ENCODE data around the gene ADORA1. TPM values are rescaled to one million over a fixed set of nuclear protein-coding genes. Genes with fewer than 3 reads are reported as not detected.

ADORA1 gene
- polyA plus RNA-seq, 4 donors: 0.38 to 1.4 (median 0.54) TPM; not detected in 1

DNA sequence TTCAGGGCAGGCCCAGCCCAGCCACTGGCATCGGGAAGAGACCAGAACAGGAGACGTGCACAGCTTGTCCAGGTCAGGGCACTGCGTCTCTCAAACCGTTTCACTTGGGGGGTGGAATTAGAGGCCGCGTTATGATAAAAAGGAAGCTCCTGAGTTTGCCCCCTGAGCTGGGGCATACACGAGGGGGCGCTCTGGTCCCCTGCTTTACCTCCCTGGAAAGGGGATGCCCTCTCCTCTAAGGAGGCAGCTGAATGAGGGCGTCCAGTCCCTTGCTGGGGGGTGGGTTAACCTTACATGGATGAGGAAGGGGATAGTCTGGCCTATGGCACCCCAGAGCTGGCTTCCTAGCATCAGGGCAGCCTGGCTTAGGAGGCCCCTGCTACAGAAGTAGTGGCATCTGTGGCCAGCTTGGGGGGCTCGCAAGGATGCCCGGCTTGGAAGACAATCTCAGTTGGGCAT lies 44.0 kb upstream of the ADORA1 start:
- no peak for FAIRE-seq
- no peaks in the 10 kb centered on the region for H3K9me3 ChIP-seq (ENCODE audit: control insufficient read depth in 2 of 2, insufficient read depth in 1 of 2, low read depth in 1 of 2, low read length in 1 of 2)
- peaks cover 0 to 32% (median 0%) of the 10 kb centered on the region in 3 donors for H3K27me3 ChIP-seq (ENCODE audit: control insufficient read depth in 3 of 3, insufficient read depth in 3 of 3, low read length in 3 of 3)
- H3K4me3 ChIP-seq (ENCODE audit: low read depth in 1 of 3, low read length in 3 of 3): no peak overlapping the region
- H3K4me1 ChIP-seq (ENCODE audit: control insufficient read depth in 3 of 3, insufficient read depth in 2 of 3, low read depth in 1 of 3, low read length in 2 of 3): no peaks in the 10 kb centered on the region
- 80 to 87% (median 81%) methylated on average over 11 of the region's 11 CpGs for WGBS, 3 donors
- H3K27ac ChIP-seq (ENCODE audit: low read depth in 1 of 3, low read length in 2 of 3): no peak overlapping the region
- no peak for DNase-seq
- H3K36me3 ChIP-seq (ENCODE audit: control insufficient read depth in 3 of 3, insufficient read depth in 2 of 3, low read depth in 1 of 3, low read length in 3 of 3): no peaks in the 10 kb centered on the region

DNA sequence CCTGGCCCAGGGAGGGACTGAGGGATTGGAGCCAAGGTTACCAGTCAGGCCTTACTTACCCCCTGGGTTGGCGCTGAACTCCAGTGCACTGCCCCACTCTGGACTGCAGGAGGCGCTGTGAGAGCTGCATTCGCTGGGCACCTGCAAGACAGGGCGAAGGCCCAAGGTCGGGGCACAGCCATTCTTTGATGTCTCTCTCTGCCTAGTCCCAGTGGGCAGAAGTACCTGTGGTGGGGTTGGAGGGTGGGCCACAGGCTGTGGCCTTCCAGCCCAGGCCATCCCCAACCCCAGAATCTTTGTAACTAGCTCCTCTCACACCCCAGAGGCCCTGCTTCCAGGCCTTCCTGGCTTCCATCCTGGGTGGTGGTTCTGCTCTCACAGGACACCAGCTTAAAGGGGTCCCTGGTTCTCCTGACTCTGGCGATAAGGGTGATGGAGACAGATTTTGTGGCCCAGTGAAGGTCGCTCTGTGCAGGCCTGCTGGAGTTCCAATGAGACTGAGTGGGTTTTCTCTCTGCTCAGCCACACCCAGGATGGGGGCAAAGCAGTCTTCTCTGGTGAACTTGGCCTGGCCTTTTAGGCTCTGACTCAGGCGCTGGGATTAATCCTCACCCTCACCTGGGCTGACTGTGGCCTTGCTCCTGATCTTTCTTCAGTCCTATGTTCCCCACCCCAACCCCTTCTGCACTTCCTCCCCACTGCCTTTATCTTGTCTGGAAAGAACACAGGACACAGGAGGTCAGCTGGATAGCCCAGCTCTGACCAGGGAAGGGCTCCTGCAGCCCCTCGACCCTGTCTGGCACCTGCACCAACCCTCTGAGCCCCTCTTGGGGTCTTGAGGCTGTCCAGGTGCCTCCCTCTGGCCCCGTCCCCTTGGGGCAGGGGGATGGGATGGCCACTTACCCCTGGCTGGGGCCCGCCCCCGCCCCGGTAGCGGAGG lies 42.7 kb upstream of the ADORA1 start:
- H3K4me1 ChIP-seq (ENCODE audit: control insufficient read depth in 3 of 3, insufficient read depth in 2 of 3, low read depth in 1 of 3, low read length in 2 of 3): no peaks in the 10 kb centered on the region
- DNase-seq: peak in 1 of 2 donors; percentile 11
- 77 to 86% (median 79%) methylated on average over 14 of the region's 14 CpGs for whole genome bisulfite sequencing, 3 donors

DNA sequence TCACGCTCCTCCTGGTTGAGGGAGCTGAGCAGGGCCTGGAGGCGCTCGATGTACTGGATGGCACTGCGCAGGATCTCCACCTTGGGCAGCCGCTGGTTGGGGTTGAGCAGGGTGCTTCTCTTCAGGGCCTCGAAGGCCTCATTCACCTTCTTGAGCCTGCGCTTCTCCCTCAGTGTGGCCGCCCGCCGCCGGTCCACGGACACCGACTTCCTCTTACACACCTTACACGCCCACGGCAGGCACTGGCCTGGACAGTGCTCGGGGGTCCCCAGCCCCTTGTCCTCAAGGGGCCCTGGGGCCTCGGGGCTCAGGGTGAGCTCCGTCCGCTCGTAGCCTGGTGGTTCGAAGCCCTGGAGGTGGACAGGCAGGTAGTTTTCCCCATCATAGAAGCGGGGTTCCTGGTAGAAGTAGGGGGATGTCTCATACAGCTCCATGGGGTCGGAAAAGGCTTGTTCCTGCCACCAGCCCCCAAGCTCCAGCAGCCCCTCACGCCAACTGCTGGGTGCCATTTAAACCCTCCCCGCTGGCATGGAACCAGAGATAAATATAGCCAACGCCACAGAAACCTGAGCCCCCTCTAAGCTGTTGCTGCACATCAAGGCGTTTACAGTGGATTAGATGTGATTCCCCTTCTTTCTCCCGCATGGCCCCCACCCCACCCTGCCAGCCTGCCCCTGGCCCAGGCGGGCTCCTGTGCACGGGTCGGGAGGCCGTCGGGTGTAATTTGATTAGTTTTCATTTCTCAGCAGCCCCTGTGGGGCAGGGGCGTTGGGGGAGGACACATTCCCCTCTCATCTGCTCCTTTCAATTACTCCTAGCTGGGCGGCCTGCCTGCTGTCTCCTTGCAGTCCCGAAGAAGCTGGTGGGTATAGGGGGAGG lies 41.8 kb upstream of the ADORA1 start, which contains the start of gene MYOG:
Gene MYOG, minus strand, starts transcription at position 485 of the 879 bp plus-strand sequence. Its CDS starts 51 bp downstream, at position 434.
- Histone ChIP-seq H3K27ac (ENCODE audit: low read depth in 1 of 3, low read length in 2 of 3) (no peak within 1 kb of the TSS), H3K36me3 (ENCODE audit: control insufficient read depth in 3 of 3, insufficient read depth in 2 of 3, low read depth in 1 of 3, low read length in 3 of 3) (no peaks in the 10 kb centered on the region), H3K4me1 (ENCODE audit: control insufficient read depth in 3 of 3, insufficient read depth in 2 of 3, low read depth in 1 of 3, low read length in 2 of 3) (no peaks in the 10 kb centered on the region), H3K9me3 (ENCODE audit: control insufficient read depth in 2 of 2, insufficient read depth in 1 of 2, low read depth in 1 of 2, low read length in 1 of 2) (no peaks in the 10 kb centered on the region), H3K27me3 (ENCODE audit: control insufficient read depth in 3 of 3, insufficient read depth in 3 of 3, low read length in 3 of 3) (peaks cover 0 to 33% (median 2%) of the 10 kb centered on the region in 3 donors), H3K4me3 (ENCODE audit: low read depth in 1 of 3, low read length in 3 of 3) (no peak within 1 kb of the TSS)
- DNase-seq: no peak
- FAIRE-seq: no peak
- 84 to 88% (median 87%) methylated on average over 36 of the region's 36 CpGs for WGBS, 3 donors

More for the DNA sequence above, 42.7 kb upstream of the ADORA1 start:
- H3K9me3 ChIP-seq (ENCODE audit: control insufficient read depth in 2 of 2, insufficient read depth in 1 of 2, low read depth in 1 of 2, low read length in 1 of 2): no peaks in the 10 kb centered on the region
- no peaks in the 10 kb centered on the region for H3K36me3 ChIP-seq (ENCODE audit: control insufficient read depth in 3 of 3, insufficient read depth in 2 of 3, low read depth in 1 of 3, low read length in 3 of 3)
- H3K27me3 ChIP-seq (ENCODE audit: control insufficient read depth in 3 of 3, insufficient read depth in 3 of 3, low read length in 3 of 3): peaks cover 0 to 36% (median 2%) of the 10 kb centered on the region in 3 donors
- no peak overlapping the region for H3K4me3 ChIP-seq (ENCODE audit: low read depth in 1 of 3, low read length in 3 of 3)
- no peak overlapping the region for H3K27ac ChIP-seq (ENCODE audit: low read depth in 1 of 3, low read length in 2 of 3)
- FAIRE-seq: no peak

DNA sequence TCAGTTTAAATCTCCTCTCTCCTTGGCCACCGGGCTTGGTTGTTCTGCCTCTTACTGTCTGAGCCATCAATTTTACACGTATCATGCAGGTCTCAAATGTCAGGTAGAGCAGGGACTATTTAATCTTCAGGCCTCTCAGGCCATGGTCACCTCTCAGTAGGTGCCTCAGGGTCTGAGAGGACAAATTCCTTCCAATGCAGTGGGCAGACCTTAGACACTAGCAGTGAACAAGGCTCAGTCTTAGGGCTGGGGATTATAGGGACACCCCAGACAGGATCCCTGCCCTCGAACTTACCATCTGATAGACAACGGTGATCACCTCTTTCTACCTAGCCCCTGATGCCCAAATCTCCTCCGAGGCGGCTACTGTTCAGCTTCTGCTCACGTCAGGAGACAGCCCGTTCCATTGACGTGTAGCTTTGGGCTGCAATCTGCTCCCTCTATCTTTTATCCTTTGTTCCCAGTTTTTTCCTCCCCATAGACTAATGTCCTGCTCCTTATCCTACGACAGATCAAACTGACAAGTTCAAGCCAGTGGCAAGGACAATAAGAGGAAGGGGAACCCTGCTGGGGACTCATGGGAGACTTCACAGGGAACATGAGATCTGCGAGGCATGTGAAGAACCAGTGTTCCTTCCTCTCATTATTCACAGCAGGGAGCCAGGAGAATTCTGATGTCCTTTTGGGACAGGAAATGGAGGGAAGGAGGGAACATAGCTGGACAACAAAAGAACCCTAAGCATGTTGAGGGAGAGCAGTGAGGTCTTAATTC lies 40.3 kb upstream of the ADORA1 start:
- Histone ChIP-seq H3K27me3 (ENCODE audit: control insufficient read depth in 3 of 3, insufficient read depth in 3 of 3, low read length in 3 of 3) (peaks cover 0 to 29% (median 4%) of the 10 kb centered on the region in 3 donors), H3K36me3 (ENCODE audit: control insufficient read depth in 3 of 3, insufficient read depth in 2 of 3, low read depth in 1 of 3, low read length in 3 of 3) (no peaks in the 10 kb centered on the region), H3K9me3 (ENCODE audit: control insufficient read depth in 2 of 2, insufficient read depth in 1 of 2, low read depth in 1 of 2, low read length in 1 of 2) (no peaks in the 10 kb centered on the region), H3K4me1 (ENCODE audit: control insufficient read depth in 3 of 3, insufficient read depth in 2 of 3, low read depth in 1 of 3, low read length in 2 of 3) (no peaks in the 10 kb centered on the region), H3K27ac (ENCODE audit: low read depth in 1 of 3, low read length in 2 of 3) (no peak overlapping the region), H3K4me3 (ENCODE audit: low read depth in 1 of 3, low read length in 3 of 3) (no peak overlapping the region)
- DNase-seq (no peak), FAIRE-seq (no peak)
- WGBS, 3 donors: 80 to 84% (median 83%) methylated on average over 11 of the region's 11 CpGs

DNA sequence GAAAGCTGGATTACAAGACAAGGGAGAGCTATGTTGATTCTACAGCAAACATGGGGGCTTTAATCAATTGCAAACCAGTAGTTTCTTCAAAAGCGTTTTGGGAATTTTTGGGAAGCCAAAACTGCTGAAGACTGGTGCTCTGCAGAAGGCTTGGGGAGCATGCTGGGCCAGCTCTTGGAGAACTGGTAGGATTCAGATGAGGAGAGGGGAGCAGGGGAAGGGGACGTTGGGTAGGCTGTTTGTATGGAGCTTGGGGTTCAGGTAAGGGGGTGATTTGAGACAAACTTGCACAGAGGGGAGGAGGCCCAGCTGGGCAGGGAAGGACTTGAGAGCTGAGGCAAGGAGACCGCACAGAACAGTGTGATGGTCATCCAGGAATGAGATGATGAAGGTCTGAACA lies 39.1 kb upstream of the ADORA1 start:
- H3K4me3 ChIP-seq (ENCODE audit: low read depth in 1 of 3, low read length in 3 of 3): no peak overlapping the region
- DNase-seq (no peak), FAIRE-seq (no peak)
- 84 to 86% (median 85%) methylated on average over 3 of the region's 3 CpGs for WGBS, 3 donors
- no peaks in the 10 kb centered on the region for H3K9me3 ChIP-seq (ENCODE audit: control insufficient read depth in 2 of 2, insufficient read depth in 1 of 2, low read depth in 1 of 2, low read length in 1 of 2)
- H3K4me1 ChIP-seq (ENCODE audit: control insufficient read depth in 3 of 3, insufficient read depth in 2 of 3, low read depth in 1 of 3, low read length in 2 of 3): no peaks in the 10 kb centered on the region
- no peak overlapping the region for H3K27ac ChIP-seq (ENCODE audit: low read depth in 1 of 3, low read length in 2 of 3)
- no peaks in the 10 kb centered on the region for H3K36me3 ChIP-seq (ENCODE audit: control insufficient read depth in 3 of 3, insufficient read depth in 2 of 3, low read depth in 1 of 3, low read length in 3 of 3)
- H3K27me3 ChIP-seq (ENCODE audit: control insufficient read depth in 3 of 3, insufficient read depth in 3 of 3, low read length in 3 of 3): peaks cover 0 to 20% (median 7%) of the 10 kb centered on the region in 3 donors

DNA sequence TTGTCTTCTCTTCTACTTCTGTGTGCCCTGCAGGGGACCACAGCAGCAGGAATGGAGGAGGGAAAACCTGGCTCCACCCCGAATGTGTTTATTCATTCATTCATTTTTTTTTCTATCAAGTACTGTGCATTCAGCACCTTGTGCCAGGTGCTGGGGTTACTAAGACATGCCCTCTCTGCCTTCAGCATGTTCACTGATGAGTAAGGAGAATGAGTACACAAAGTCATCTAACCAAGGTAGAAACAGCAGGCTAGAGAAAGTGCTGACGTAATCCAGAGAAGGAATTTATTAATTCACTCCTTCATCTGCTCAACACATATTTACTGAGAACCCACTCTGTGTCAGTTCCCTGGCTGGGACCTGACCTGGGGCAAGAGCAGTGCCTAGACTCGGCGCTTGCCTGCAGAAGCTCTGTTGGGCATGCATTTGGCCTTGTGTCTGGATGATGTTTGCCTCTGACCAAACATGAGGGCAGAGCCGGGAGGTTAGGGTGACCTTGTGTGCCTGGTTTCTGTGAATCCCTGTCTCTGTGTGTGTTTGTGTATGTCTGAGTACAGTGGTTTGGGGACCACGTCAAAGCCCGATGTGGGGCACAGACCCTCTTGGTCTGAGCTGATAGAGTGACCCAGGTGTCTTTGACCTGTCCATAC lies 38.4 kb upstream of the ADORA1 start:
- DNase-seq (no peak), FAIRE-seq (no peak)
- 69 to 79% (median 71%) methylated on average over 7 of the region's 7 CpGs for WGBS, 3 donors
- Histone ChIP-seq H3K9me3 (ENCODE audit: control insufficient read depth in 2 of 2, insufficient read depth in 1 of 2, low read depth in 1 of 2, low read length in 1 of 2) (no peaks in the 10 kb centered on the region), H3K4me1 (ENCODE audit: control insufficient read depth in 3 of 3, insufficient read depth in 2 of 3, low read depth in 1 of 3, low read length in 2 of 3) (no peaks in the 10 kb centered on the region), H3K36me3 (ENCODE audit: control insufficient read depth in 3 of 3, insufficient read depth in 2 of 3, low read depth in 1 of 3, low read length in 3 of 3) (no peaks in the 10 kb centered on the region), H3K27me3 (ENCODE audit: control insufficient read depth in 3 of 3, insufficient read depth in 3 of 3, low read length in 3 of 3) (peaks cover 0 to 19% (median 7%) of the 10 kb centered on the region in 3 donors), H3K4me3 (ENCODE audit: low read depth in 1 of 3, low read length in 3 of 3) (no peak overlapping the region), H3K27ac (ENCODE audit: low read depth in 1 of 3, low read length in 2 of 3) (no peak overlapping the region)

DNA sequence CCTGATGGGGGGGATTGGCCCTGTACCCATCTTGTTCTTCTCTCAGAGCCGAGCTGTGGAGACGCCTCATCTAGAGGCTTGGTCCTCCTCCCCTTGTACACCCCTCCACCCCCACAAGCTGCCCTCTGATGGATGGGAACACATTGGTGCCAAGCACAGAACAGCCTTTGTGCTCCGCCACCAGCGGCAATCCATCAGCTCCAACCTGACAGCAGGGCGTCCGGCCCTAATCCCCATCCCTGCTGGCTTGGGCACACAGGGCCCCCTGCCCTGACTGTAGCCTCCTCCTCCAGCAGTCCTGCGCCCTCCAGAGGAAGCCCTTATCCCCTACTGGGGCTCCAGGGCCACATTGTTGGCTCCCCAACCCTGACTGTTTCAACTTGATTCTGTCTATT lies 37.9 kb upstream of the ADORA1 start:
- 54 to 70% (median 61%) methylated on average over 7 of the region's 7 CpGs for WGBS, 3 donors
- H3K27me3 ChIP-seq (ENCODE audit: control insufficient read depth in 3 of 3, insufficient read depth in 3 of 3, low read length in 3 of 3): peaks cover 0 to 19% (median 7%) of the 10 kb centered on the region in 3 donors
- peaks cover 0 to 4% of the 10 kb centered on the region in 2 donors for H3K9me3 ChIP-seq (ENCODE audit: control insufficient read depth in 2 of 2, insufficient read depth in 1 of 2, low read depth in 1 of 2, low read length in 1 of 2)
- H3K36me3 ChIP-seq (ENCODE audit: control insufficient read depth in 3 of 3, insufficient read depth in 2 of 3, low read depth in 1 of 3, low read length in 3 of 3): no peaks in the 10 kb centered on the region
- H3K27ac ChIP-seq (ENCODE audit: low read depth in 1 of 3, low read length in 2 of 3): no peak overlapping the region
- H3K4me1 ChIP-seq (ENCODE audit: control insufficient read depth in 3 of 3, insufficient read depth in 2 of 3, low read depth in 1 of 3, low read length in 2 of 3): no peaks in the 10 kb centered on the region
- FAIRE-seq (no peak), DNase-seq (no peak)
- H3K4me3 ChIP-seq (ENCODE audit: low read depth in 1 of 3, low read length in 3 of 3): no peak overlapping the region
